HPDE6-E6E7 (cell line): Measurements from ENCODE around the gene C5orf47.

ENCODE experiments used
- DNase-seq: peaks from one replicate; pipeline ENCODE4 v3.0.0; 2011; ENCODE audit warnings: missing footprints; ENCODE audit errors: extremely low spot score

C5orf47 gene, protein sequence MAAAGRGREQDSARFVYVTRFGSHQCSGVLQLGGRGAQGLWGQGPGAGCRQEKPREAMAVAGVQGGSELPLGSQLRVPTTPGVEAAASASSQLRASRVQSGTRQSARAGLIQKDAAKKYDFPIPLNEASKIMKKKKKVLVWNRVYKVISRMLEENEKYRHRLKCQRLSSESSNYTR

DNA sequence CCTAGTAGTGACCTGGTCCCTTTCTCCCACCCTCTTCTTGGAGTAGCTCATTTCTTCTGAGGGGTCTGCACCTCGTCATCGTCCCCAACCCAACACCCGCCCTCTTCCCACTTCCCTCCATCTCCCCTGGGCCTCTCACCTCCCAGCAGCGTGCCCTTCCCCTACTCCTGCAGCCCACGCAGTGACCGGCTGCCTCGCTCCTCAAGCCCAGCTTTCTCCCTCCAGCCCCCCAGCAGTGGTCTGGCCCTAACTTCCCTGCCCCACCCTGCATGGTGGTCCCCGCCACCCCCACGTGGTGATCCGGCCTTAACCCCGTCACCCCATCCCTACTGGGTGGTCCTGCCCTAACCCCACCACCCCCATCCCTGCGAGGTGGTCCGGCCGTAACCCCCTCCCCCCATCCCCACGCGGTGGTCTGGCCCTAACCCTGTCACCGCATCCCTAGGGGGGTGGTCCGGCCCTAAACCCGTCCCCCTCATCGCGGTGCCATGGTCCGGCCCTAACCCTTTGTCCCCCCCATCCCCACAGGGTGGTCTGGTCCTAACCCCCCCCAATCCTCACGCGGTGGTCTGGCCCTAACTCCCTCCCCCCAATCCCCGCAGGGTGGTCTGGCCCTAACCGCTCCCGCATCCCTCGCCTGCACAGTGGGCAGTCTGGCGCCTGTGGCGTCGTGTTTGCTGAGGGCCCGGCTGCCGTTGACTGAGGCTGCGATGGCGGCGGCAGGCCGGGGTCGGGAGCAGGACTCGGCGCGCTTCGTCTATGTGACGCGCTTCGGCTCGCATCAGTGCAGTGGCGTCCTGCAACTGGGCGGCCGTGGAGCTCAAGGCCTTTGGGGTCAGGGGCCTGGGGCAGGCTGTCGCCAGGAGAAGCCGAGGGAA lies at the start of gene C5orf47:
Gene C5orf47 (plus strand): TSS at position 617 of the 878 bp plus-strand sequence. CDS start 94 bp downstream, at position 711.
- DNase-seq: no peak

DNA sequence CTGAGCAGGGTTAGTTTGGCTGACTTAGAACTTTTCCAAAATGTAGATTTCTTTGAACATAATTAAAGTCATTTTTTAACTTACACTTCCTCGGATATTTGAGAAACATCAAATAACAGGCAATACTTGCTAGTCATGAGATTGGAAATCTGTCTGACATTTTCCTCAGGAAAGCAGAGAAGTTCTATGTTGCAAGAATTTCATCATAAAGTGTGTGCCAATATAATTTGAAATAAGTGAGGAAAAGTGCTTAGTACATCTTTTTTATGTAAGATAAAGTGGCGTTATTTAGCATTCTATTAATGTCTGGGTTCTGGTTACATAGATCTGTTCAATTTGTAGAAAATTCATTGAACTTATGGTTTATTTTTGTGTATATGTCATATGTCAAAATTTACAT lies 48.7 kb upstream of the C5orf47 start:
- no peak for DNase-seq

DNA sequence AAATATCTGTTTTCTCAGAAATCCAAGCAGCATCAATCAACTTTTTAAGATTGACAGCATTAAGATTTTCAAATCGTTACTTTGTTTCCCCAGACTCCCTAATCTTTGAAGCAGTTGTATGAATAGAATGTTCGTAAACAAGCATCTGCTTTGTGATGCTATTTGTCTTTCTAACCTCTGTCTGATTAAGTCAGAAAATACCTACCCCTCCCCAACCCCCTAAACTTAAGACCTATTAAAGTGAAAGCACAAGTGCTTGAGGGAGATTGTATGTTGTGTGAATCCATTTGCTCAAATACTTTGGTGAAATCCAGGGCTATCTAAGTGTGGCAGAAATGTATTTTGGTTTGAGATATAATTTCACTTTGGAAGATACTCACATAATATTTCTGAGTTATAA lies 47.9 kb upstream of the C5orf47 start:
- no peak for DNase-seq

DNA sequence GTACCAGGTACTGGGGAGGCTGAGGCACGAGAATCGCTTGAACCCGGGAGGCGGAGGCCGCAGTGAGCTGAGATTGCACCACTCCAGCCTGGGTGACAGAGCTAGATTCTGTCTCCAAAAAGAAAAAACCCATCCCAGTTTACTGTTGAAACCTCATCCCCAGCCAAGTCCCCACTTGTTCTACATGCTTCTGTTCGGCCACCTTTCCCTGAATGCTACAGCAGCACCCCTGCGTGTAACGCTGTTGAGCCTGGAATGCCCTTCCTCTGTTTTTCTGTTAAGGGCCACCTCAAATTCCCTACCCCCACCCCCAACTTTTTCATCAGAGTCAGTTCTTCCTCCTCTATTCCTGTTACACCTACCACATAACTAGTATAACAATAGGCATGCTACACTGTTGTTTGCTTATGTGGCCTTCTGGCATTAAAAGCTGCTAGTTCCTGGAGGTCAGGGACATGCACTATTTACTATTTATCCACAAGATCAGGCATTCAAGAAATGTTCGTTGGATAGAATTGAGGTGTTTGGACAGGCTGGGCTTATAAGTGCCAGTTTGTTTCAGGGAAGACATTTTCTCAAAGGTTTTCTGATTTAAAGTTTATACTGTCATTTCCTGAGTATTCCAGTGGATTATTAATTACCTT lies 47.1 kb upstream of the C5orf47 start:
- DNase-seq: no peak

DNA sequence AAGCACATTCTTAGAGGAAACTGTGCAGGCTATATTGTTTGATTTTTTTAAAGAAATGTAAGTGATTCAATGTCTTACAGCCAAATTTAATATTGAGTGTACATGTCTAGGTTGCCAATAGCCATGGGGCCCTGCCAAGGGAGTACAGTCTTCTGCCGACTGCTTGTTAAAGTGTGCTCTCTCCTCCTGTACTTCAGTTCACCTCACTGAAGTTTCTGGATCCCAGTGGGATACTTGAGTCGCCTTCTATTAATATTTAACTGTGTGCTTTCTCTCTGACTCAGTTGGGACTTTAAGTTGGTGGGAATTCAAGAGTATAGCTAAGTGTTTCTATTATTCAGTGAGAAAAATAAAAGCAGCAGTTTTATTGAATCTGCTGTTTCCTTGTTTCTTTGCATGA lies 44.5 kb upstream of the C5orf47 start:
- DNase-seq: no peak

DNA sequence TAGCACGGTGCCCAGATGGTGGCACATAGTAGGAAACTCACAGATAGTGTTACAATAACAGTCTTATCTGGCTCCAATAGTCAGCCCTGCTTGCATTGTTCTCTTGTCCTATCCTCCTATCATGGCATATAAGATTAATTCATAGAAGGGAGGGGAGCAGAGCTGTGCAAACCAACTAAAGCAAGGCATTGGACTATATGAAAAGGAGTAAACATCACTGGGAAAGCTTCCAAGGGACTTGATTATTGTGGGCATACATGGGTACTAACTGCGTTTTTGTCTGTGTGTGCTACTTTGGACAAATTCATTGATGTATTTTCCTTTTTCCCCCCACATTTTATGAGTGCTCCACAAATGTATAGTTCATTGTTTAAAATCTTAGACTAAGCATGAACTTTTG lies 43.8 kb upstream of the C5orf47 start:
- DNase-seq: no peak

DNA sequence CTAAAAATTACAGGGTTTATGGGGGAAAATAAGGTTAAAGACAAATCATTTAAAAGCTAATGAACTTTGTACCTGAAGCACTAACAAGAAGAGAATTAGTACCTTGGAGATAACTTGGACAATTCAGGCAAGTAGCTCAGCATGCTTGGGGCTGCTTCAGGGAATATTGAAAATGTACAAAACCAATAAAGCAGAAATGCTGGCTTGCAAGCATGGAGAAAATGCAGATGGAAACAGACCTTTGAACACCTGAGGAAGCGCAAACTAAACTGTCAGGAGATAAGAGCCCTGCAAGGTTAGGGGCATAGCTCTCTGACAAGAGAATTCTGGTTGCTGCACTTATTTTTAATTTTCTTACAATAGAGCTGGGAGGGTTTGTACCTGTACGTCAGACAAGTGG lies 42.6 kb upstream of the C5orf47 start:
- no peak for DNase-seq

DNA sequence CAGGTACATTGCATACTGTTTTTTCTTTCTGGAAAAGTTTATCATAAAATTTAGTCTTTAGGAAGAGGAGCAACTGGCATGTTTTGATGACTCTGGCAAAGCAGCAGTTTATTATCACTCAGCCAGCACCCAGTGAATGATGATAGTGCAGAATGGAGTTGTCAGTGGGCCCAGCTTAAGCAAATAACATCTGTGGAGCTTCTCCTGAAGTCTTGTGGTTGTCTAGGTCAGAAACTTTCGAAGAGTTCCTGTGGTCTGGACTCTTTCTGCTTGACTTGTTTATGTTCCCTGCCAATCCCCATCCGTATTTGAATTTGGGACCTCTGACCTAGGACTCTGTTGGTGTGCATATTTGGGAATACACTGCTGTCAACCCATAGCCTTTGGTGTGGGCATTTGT lies 38.1 kb upstream of the C5orf47 start:
- DNase-seq: no peak

DNA sequence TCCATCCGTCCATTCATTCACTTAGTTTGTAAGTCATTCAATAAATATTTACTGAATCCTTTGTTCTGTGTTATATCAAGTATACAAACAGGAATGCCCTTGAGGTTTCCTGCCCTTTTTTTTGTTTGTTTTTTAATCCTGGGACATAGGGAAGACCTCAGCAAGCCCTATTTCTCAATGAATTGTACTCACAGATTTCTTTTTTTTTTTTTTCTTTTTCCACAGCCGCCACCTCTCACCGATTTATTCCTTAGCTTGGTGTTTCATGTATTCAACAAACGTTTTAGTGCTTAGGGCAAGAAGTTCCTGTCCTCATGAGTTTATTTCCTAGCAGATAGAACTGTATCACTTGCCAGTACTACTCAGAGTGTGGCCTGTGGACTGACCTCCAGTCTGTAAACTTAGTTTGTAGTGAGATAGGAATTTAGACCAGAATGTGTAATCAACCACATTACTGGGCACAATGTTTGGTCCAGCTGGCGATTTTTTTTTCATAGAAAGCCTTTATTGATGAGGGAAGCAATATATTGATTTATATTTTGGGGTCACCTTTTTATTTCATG lies 35.4 kb upstream of the C5orf47 start:
- no peak for DNase-seq

DNA sequence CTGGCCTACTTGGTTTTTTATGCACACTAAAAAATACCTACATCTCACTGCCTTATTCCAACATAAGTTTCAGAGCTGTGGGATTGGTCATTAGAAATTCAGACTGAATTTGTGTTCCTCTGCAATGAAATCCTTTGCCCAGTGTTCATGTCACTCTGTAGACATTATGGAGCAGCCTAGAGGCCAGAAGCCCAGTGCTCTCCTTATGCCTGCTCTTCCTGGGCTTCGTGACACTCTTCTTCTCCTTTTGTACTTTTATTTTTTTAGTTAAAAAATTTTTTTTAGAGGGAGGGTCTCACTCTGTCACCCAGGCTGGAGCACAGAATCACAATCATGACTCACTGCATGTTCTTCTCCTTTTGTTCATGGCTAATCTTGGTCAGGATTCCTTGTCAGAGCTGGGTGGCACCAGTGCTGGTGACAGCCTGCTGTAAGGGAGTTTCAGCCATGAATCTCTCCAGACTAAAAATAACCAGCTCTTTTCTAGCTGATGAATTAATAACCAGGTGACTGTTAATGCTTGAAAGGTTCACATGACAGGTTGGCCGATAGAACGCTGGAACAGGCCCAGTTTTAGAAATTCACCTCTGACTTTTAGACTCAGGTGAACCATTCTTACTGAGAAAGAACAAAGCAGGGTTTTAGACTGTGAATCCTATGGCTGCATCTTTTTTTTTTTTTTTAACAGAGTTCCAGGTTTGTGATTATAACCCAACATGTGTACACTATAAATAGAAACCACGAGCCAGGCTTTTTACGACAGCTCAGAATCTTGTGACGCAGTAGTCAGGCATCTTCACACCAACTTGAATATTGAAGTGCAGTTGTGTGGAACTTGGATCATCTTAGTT lies 34.1 kb upstream of the C5orf47 start:
- DNase-seq: no peak

DNA sequence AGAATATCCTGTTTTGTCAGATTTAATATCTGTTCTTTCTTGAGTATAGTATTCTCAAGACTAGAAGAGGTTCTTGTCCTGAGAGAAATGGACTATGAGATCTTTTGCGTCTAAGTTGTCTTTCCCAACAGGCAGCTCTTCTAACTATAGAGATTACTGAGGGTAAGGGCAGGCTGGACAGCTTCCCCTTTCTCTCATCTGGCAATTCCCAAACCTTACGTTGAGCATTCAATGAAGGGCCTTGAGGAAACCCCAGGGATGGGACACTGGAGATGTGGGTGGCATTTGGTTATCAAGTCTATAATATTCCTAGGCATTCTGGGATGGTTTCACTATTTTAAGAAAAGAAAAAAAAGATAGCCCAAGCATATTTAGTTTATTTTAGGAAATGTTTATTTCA lies 28.0 kb upstream of the C5orf47 start:
- no peak for DNase-seq

DNA sequence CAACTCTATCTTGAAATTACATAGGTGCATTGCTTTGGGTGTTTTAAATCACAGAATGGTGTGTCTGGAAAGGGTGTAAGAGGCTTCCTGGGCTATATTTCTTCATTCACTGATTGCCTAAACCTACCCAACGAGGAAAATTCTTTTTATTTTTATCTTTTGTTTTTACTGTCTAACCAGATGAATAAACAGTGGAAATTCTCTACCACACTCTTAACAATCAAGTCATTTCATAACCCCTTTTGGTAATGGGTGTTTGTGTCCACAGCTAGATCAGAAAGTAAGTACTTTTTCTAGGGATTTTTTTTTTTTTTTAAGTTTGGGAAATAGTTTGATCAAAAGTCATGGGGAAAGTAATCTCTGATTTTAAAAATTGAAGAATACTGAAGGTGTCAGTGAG lies 27.6 kb upstream of the C5orf47 start:
- DNase-seq: no peak

DNA sequence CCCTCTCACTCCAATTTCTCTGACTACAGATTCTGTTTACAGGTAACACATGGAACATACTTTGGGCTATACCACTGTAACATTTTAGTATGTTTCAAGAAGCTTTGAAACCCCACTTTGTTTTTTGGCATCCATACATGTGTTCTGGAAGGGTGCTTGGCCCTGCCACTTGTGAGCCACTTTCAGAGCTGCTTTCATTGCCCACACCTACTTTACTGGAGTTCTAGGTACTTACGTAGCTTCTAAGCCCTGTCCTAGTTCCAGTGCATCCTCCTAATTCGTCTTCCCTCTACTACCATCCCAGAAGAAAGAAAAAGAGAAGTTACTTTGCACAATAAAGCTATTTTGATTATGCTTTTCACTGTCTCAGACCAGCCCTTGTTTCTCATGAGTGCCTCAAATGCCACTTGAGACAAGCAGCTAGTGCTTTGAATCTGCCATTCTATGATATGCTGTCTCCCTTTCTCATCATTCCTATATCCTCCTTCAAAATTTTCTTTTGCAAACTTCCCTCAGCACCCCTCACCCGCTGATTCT lies 26.5 kb upstream of the C5orf47 start:
- no peak for DNase-seq

DNA sequence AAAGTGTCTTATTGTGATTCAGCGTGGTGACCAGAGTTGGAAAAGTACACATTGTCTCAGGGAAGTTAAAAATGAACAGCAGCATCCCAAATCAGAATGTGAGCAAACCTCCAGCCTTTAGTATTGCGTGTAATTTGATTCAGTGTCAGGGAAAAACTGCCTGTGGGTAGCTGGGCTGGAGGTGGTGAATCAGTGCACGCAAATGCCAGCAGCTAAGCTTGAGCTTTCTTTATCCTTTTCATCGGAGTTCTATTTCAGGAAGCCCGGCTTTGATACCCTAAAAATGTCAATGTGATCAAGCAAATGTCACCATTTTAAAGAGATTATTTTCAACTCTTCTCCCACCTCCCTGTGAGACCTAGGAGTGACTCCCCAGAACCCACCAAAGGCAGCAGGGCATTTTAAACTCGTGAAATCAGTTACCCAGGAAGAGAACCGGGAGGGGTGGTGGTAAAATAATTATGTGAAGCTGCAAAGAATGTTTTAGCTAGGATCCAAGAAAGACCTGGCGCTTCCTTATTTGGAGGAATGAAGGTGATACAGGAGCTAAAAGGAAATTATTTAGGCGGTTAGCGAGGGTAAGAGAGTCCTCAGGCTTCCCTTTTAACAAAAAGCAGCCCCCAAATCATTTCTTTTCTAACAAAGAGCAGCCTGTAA lies 25.7 kb upstream of the C5orf47 start:
- DNase-seq: no peak

DNA sequence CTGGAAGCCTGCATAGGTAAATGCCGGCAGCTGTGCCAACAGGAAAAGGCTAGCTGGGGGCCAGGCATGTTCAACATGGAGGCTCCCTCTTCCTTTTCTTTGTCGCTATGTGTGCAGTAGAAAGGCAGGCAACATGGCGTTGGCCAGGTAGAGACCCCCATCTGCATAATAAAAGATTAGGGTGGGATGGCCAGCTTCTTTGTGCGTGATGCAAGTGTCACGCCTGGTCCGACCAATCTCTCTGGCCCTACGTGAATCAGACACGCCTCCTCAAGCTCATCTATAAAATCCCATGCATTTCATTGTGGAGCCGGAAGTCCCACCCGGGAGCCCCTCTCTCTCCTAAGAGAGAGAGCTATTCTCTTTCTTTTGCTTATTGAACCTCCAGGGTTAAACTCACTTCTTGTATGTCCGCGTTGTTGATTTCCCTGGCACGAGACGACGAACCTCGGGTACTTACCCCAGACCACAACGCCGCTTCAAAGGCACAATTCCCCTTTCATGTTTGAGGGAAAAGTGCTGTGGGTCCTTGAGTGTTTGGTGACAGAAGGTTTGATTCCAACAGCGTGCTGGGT lies 25.0 kb upstream of the C5orf47 start:
- DNase-seq: no peak

DNA sequence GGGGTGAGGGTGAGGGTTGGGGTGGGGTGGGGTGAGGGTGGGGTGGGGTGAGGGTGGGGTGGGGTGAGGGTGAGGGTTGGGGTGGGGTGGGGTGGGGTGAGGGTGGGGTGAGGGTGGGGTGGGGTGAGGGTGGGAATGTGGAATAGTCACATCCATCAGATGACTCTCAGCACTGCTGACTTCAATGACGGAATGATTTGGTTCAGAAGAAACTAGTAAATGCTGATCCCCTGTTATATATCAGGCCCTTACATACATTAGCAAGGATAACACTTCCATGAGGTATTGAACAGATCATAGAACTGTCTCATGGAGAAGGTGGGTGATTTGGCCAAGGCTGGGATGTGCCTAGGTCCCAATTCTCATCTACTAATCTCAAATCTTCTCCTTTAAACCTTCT lies 24.5 kb upstream of the C5orf47 start:
- DNase-seq: no peak

DNA sequence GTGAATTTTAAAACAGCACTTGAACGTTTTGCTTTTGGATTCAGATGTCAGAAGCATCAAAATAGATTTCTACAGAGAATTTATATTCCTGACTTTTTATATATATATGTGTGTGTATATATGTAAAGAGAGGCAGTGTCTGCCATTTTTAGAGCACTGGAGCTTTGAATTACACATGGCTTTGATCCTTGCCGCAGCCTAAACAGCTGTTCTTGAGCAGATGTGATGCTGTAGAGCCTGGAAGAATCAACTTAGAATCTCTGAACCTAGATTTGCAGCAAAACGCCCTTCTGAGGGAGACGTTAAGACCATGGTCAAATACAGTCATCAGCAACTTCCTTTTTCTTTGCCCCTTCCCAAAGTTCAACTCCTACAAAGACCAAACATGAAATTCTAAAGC lies 21.7 kb upstream of the C5orf47 start:
- no peak for DNase-seq

DNA sequence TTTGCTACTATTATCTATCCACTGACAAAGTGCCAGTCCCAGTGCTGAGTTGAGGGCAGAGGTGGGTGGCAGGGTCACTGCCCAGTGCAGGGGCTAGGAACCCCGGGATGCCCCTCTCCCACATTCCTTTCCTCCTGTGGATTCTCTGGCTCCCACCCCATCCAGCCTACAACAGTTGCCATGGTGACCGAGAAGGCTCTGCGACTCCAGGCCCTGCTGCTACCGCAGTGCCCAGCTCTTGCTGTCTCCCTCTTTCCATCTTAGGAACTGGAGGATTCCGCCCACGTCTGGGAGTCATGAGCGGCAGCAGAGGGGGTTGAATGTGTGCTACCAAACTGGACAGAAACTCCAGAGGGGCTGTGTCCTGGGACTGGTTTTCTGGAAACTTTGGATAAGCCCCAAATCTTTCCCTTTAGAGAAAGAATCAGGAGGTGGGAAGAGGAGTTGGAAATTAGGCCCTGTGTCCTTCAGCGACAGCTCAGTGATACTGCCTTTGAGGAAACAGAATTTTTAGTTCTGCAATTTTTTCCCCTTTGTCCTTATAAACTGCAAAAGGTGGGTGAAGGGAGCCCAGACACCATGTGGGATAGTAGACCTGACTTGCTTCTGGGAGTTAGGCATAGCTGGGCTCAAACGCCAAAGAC lies 20.7 kb upstream of the C5orf47 start:
- no peak for DNase-seq

DNA sequence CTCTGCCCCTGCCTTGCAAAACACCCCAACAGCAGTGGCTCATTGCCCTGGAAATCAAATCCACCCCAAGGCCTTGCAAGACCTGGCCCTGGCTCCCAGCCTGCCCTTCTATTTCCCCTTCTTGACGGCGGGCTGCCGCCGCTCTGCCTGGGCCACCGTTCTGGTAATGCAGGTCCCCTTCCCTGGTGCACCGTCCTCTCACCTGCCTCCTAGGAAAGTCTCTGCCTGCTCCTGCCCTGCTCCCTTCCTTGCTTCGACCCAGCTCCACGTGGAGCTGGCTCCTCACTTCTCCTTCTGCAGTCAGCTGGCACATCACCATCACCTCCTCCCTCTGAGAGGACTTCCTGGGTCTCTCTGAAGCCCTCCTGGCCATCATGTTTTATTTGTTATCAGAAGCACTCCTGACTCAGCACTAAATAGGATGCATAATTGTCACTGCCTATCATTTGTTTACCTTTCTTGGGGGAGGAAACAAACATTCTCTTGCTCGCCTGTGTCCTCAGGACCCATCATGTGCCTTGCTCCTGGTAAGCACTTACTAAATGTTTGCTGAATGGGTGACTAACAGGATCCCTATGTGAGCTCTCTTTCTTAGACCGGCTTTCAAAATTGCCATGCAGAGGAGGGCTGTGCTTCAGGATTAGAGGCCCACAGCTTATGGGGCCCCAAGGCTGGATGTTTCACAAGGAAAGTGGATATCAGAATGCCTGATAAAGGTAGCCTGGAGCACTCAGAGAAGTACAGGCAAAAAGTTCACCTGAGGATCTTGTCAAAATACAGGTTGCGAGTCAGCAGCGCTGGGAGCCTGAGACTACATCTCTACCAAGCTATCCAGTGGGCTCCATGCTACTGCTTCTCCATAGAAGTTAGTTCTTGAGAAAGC lies 19.6 kb upstream of the C5orf47 start:
- DNase-seq: no peak
